Endothelial cell of umbilical vein (primary cell): ENCODE data around the gene GLOD5. TPM values are rescaled to one million over a fixed set of nuclear protein-coding genes. Genes with fewer than 3 reads are reported as not detected.

Experiments used
- BruUV-seq: library from RNA; stranded (reverse); fragments of 400-500 nt; replicated peaks from 2 replicates; lab custom pipeline; 2021; lab: Mats Ljungman, UMichigan
- CTCF ChIA-PET: fragments of 300-600, 350-600 bp; sonication (Branson Sonifier 250); formaldehyde crosslinking; loops from one replicate; lab custom pipeline; 2021; ENCODE audit warnings: antibody characterized with exemption, inconsistent platforms; lab: Charles Lee
- POLR2A ChIA-PET: fragments of 300-600, 350-600 bp; sonication (Branson Sonifier 250); formaldehyde crosslinking; loops from one replicate; lab custom pipeline; 2021; ENCODE audit warnings: antibody characterized with exemption, inconsistent platforms; lab: Charles Lee
- DNase-seq: peaks from one replicate; pipeline ENCODE4 v3.0.0-alpha.2; 2011; ENCODE audit warnings: low read depth, low spot score
- FAIRE-seq: peaks from 2 replicates; lab custom pipeline; 2011; peaks lifted over from hg19 to GRCh38; lab: Jason Lieb, UNC
- H2AFZ ChIP-seq: 2 replicates; pipeline ENCODE4 v1.6.0; 2012; ENCODE audit warnings: low read depth, low read length, control low read depth, inconsistent platforms
- H3K27ac ChIP-seq: 2 replicates; pipeline ENCODE4 v1.5.1; 2011; ENCODE audit warnings: low read depth, mild to moderate bottlenecking, control low read depth, low read length, moderate library complexity; ENCODE audit not compliant: insufficient read depth
- H3K27me3 ChIP-seq, 2 experiments: 2 replicates each; pipeline versions ENCODE4 v1.6.0 to v1.6.1; 2011; ENCODE audit warnings: low read length in 2 of 2, mixed read lengths in 1 of 2; ENCODE audit not compliant: control insufficient read depth in 2 of 2, insufficient read depth in 2 of 2
- H3K36me3 ChIP-seq, 2 experiments: 2 replicates in 1 of 2; 3 replicates in 1 of 2; pipeline ENCODE4 v1.5.1; 2011; ENCODE audit warnings: low read length in 2 of 2, mild to moderate bottlenecking in 1 of 2, moderate library complexity in 1 of 2; ENCODE audit not compliant: control insufficient read depth in 2 of 2, insufficient read depth in 2 of 2; ENCODE audit errors: extremely low read depth in 1 of 2
- H3K4me1 ChIP-seq: 3 replicates; pipeline ENCODE4 v1.5.1; 2011; ENCODE audit warnings: mild to moderate bottlenecking, low read length; ENCODE audit not compliant: control insufficient read depth, insufficient read depth; ENCODE audit errors: extremely low read depth
- H3K4me2 ChIP-seq: 2 replicates; pipeline ENCODE4 v1.6.1; 2011; ENCODE audit warnings: low read length, control low read depth, mixed read lengths; ENCODE audit not compliant: insufficient read depth
- H3K4me3 ChIP-seq, 3 experiments: fragments of 200-600 bp in 1 of 3; sonication (generic), shearing (Covaris generic) in 1 of 3; replicated peaks in 1 of 3; 2 replicates each; pipeline ENCODE4 v1.5.1; 2011 to 2016; ENCODE audit warnings: control low read depth in 3 of 3, low read length in 3 of 3, mild to moderate bottlenecking in 2 of 3, inconsistent platforms in 1 of 3, low read depth in 1 of 3, moderate library complexity in 1 of 3; ENCODE audit not compliant: insufficient read depth in 1 of 3
- H3K79me2 ChIP-seq: 2 replicates; pipeline ENCODE4 v1.6.0; 2012; ENCODE audit warnings: low read length, inconsistent platforms; ENCODE audit not compliant: control insufficient read depth, insufficient read depth
- H3K9ac ChIP-seq: replicated peaks from 2 replicates; pipeline ENCODE3; 2011; ENCODE audit warnings: low read length, control low read depth; ENCODE audit not compliant: insufficient read depth; ENCODE audit errors: extremely low read depth
- H3K9me1 ChIP-seq: replicated peaks from 3 replicates; pipeline ENCODE4 v1.6.0; 2011; ENCODE audit warnings: mild to moderate bottlenecking, low read length; ENCODE audit not compliant: control insufficient read depth, insufficient read depth; ENCODE audit errors: extremely low read depth
- H3K9me3 ChIP-seq: replicated peaks from 2 replicates; pipeline ENCODE4 v1.5.1; 2012; ENCODE audit warnings: low read length, inconsistent platforms; ENCODE audit not compliant: control insufficient read depth, insufficient read depth
- H4K20me1 ChIP-seq: replicated peaks from 2 replicates; pipeline ENCODE3; 2011; ENCODE audit warnings: mild to moderate bottlenecking, low read length; ENCODE audit not compliant: control insufficient read depth, insufficient read depth; ENCODE audit errors: extremely low read depth
- EZH2 ChIP-seq: IDR thresholded peaks from 2 replicates; pipeline ENCODE4 v1.6.1; 2012; ENCODE audit warnings: borderline replicate concordance, low read depth, mild to moderate bottlenecking, moderate library complexity, low read length, inconsistent platforms; ENCODE audit not compliant: severe bottlenecking
- FOS ChIP-seq: IDR thresholded peaks from 2 replicates; pipeline ENCODE4 v1.6.1; 2011; ENCODE audit warnings: mild to moderate bottlenecking, low read length, moderate library complexity, borderline replicate concordance; ENCODE audit not compliant: insufficient read depth
- GATA2 ChIP-seq: IDR thresholded peaks from 2 replicates; pipeline ENCODE4 v1.7.0; 2011; ENCODE audit warnings: low read depth, mild to moderate bottlenecking, moderate library complexity, mixed read lengths, low read length; ENCODE audit not compliant: insufficient read length, insufficient read depth
- JUN ChIP-seq: IDR thresholded peaks from 2 replicates; pipeline ENCODE4 v1.6.1; 2011; ENCODE audit warnings: borderline replicate concordance, low read depth; ENCODE audit not compliant: insufficient read length, insufficient read depth
- MYC ChIP-seq: IDR thresholded peaks from one replicate; pipeline ENCODE4 v1.6.1; 2011; ENCODE audit warnings: mild to moderate bottlenecking, low read depth, low read length
- POLR2A ChIP-seq: IDR thresholded peaks from 2 replicates; pipeline ENCODE4 v1.6.1; 2012; ENCODE audit warnings: low read depth, mild to moderate bottlenecking, control low read depth, low read length
- POLR2AphosphoS5 ChIP-seq: IDR thresholded peaks from 2 replicates; pipeline ENCODE4 v1.6.1; 2012; ENCODE audit warnings: low read depth, mild to moderate bottlenecking, control low read depth, low read length, moderate library complexity; ENCODE audit not compliant: insufficient read depth
- dilution Hi-C: fragments of 300-500 bp; cut with MboI; formaldehyde crosslinking; loops from one replicate; pipeline ENCODE4 v1.15.0; 2019; ENCODE audit warnings: low sequenced_read_pairs; ENCODE audit not compliant: extremely low pct_ligation_motif_present
- intact Hi-C: fragments of 100-400 bp; cut with micrococcal nuclease; formaldehyde crosslinking; loops from one replicate; pipeline ENCODE4 v1.10.0; 2022
- polyA plus RNA-seq, 4 experiments: library from polyadenylated mRNA; depleted of rRNA in 3 of 4; stranded (reverse) in 3 of 4; unstranded in 1 of 4; fragments of >200 nt; gene quantifications; 2 replicates each; pipeline versions ENCODE4 v1.2.1 to v1.2.3, GENCODE V29; 2011 to 2012; ENCODE audit warnings: missing spikeins in 1 of 4
- total RNA-seq: library from RNA; stranded (reverse); gene quantifications from 2 replicates; pipeline ENCODE4 v1.2.3, GENCODE V29; 2021
- TF ChIP-seq, protein P1 (sequence below), 2 donors: IDR thresholded peaks; 1 replicate in 1 of 2; 2 replicates in 1 of 2; pipeline ENCODE4 v1.5.1; 2011; ENCODE audit warnings: low read length in 2 of 2, mild to moderate bottlenecking in 2 of 2, moderate library complexity in 2 of 2, control low read depth in 1 of 2, inconsistent platforms in 1 of 2, low read depth in 1 of 2; ENCODE audit not compliant: insufficient read depth in 1 of 2; ENCODE audit errors: extremely low read depth in 1 of 2
- TF ChIP-seq, protein P2 (sequence below): IDR thresholded peaks from 2 replicates; pipeline ENCODE4 v1.6.1; 2011; ENCODE audit not compliant: insufficient read depth, insufficient read length

GLOD5 gene
- total and polyA plus RNA-seq, 2 donors (not counting 3 experiments of a cell fraction or from before 2014, with no cell fraction given): not detected

DNA sequence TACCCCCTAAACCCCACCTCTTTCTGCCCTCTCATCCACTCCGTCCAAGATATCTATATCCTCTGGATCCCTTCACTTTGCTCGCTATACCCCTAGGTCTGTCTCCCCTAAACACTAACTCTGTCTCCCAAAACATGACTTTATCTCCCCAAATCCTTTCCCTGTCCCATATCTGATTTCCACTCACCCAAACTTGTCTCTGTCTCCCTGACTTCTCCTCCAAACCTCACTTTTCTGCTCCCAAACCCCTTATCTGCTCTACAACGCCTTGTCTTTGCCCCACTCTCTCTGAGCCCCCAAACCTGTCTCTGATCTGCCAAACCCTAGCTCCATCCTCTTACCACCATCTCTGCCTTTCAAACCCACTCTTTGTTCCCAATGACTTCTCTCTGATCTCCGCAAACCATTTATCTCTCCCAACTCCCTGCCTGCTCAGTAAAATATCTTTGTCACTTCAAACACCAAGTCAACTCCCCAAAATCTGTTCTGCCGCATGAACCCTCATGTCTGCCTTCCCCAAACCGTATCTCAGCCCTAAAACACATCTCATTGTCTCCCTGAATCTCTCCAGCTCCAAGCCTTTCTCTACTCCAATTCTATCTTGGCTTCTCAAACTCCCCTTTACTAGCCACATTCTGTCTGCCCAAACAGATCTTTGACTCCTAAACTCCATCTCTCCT, 25.4 kb downstream of the GLOD5 start:
- Histone ChIP-seq H3K4me2 (no peak overlapping the region), H3K36me3 (no peaks in the 10 kb centered on the region), H3K27me3 (no peaks in the 10 kb centered on the region), H3K9me3 (no peaks in the 10 kb centered on the region), H3K27ac (no peak overlapping the region), H4K20me1 (no peaks in the 10 kb centered on the region), H3K9ac (no peak overlapping the region), H3K79me2 (no peaks in the 10 kb centered on the region), H3K4me3 (no peak overlapping the region), H2AFZ (no peak overlapping the region), H3K4me1 (no peaks in the 10 kb centered on the region), H3K9me1 (no peaks in the 10 kb centered on the region)
- DNase-seq: no peak
- CTCF ChIA-PET: no interaction called here
- dilution Hi-C loops (no loop called here), intact Hi-C loops (no loop called here)
- POLR2A ChIA-PET: no interaction called here
- TF ChIP-seq EZH2 (no peak), POLR2AphosphoS5 (no peak), GATA2 (no peak), FOS (no peak), POLR2A (no peak), MYC (no peak), JUN (no peak)
- TF ChIP-seq, protein P1, sequence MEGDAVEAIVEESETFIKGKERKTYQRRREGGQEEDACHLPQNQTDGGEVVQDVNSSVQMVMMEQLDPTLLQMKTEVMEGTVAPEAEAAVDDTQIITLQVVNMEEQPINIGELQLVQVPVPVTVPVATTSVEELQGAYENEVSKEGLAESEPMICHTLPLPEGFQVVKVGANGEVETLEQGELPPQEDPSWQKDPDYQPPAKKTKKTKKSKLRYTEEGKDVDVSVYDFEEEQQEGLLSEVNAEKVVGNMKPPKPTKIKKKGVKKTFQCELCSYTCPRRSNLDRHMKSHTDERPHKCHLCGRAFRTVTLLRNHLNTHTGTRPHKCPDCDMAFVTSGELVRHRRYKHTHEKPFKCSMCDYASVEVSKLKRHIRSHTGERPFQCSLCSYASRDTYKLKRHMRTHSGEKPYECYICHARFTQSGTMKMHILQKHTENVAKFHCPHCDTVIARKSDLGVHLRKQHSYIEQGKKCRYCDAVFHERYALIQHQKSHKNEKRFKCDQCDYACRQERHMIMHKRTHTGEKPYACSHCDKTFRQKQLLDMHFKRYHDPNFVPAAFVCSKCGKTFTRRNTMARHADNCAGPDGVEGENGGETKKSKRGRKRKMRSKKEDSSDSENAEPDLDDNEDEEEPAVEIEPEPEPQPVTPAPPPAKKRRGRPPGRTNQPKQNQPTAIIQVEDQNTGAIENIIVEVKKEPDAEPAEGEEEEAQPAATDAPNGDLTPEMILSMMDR (IDR thresholded peaks at IDR 0.05; ENCODE audit: extremely low read depth in 1 of 2, insufficient read depth in 1 of 2, low read depth in 1 of 2, low read length in 2 of 2): no peak
- TF ChIP-seq, protein P2, sequence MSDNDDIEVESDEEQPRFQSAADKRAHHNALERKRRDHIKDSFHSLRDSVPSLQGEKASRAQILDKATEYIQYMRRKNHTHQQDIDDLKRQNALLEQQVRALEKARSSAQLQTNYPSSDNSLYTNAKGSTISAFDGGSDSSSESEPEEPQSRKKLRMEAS: no peak
- no TSS peak for BruUV-seq
- FAIRE-seq: no peak
